Measurements from ENCODE around the gene HSPB3. TPM values are rescaled to one million over a fixed set of nuclear protein-coding genes. Genes with fewer than 3 reads are reported as not detected.

The HSPB3 gene
- total and polyA plus RNA-seq, 2 of the 8 experiments (the other 6 are each of a cell fraction or from before 2014, with no cell fraction given) = not detected

GRCh38 chr5:54450542-54450941, 5.0 kb upstream of the HSPB3 start:
- Histone ChIP-seq H3K27me3 (replicated peaks in 1 of 4; ENCODE audit: control insufficient read depth in 3 of 4, extremely low read depth in 1 of 4, insufficient read depth in 3 of 4, low read length in 3 of 4) (no peaks in the 10 kb centered on the region), H3K18ac (ENCODE audit: extremely low read depth, low read length) (no peak overlapping the region), H3K4me2 (ENCODE audit: insufficient read depth in 1 of 2, low read depth in 2 of 2, low read length in 2 of 2) (peak overlapping the region in 1 of 2 experiments; percentile 17; a peak in 2 of 4 replicates), H4K5ac (ENCODE audit: insufficient read length, low read depth, low read length) (no peak overlapping the region), H3K14ac (ENCODE audit: insufficient read length) (no peak overlapping the region), H3K79me1 (ENCODE audit: low read depth, low read length) (no peaks in the 10 kb centered on the region), H2BK20ac (ENCODE audit: low read length) (peak overlapping the region; percentile 55; the same call in 1 of the 2 replicates), H3K23ac (ENCODE audit: insufficient read length) (no peak overlapping the region), H3K4me1 (replicated peaks in 1 of 4; ENCODE audit: control insufficient read depth in 3 of 4, insufficient read depth in 4 of 4, low read length in 3 of 4) (peaks cover 0 to 4% (median 0%) of the 10 kb centered on the region in 4 experiments; a peak in 1 of 7 replicates), H3K9ac (replicated peaks in 1 of 4; ENCODE audit: extremely low read depth in 1 of 4, low read depth in 3 of 4, low read length in 3 of 4) (no peak overlapping the region), H3K56ac (replicated peaks; ENCODE audit: insufficient read length, low read depth, low read length) (no peak overlapping the region), H3K79me2 (ENCODE audit: control insufficient read depth in 1 of 2, insufficient read depth in 2 of 2, low read length in 2 of 2) (no peaks in the 10 kb centered on the region), H3K36me3 (ENCODE audit: control insufficient read depth in 2 of 4, insufficient read depth in 4 of 4, low read length in 3 of 4) (no peaks in the 10 kb centered on the region), H3K27ac (ENCODE audit: low read depth, low read length) (no peak overlapping the region), H4K8ac (ENCODE audit: extremely low read depth, insufficient read depth, low read length) (no peak overlapping the region), H2BK12ac (ENCODE audit: low read depth, low read length) (no peak overlapping the region), H3K9me3 (ENCODE audit: insufficient read depth in 2 of 2, low read depth in 1 of 2, low read length in 1 of 2) (no peaks in the 10 kb centered on the region), H2BK5ac (ENCODE audit: low read depth, low read length) (no peak overlapping the region), H2BK120ac (replicated peaks; ENCODE audit: low read depth, low read length) (no peak overlapping the region), H3K4me3 (ENCODE audit: extremely low read depth in 1 of 4, insufficient read depth in 2 of 4, low read depth in 3 of 4, low read length in 4 of 4) (no peak overlapping the region), H4K20me1 (replicated peaks in 1 of 2; ENCODE audit: control insufficient read depth in 1 of 2, insufficient read depth in 2 of 2, low read length in 2 of 2) (no peaks in the 10 kb centered on the region), H2AFZ (ENCODE audit: low read length) (no peak overlapping the region), H2AK5ac (ENCODE audit: low read depth, low read length) (no peak overlapping the region), H4K91ac (replicated peaks; ENCODE audit: insufficient read length, low read length) (no peak overlapping the region), H3K4ac (replicated peaks; ENCODE audit: insufficient read length, low read depth, low read length) (no peak overlapping the region), H2BK15ac (ENCODE audit: low read length) (no peak overlapping the region), H3K23me2 (ENCODE audit: low read depth, low read length) (no peaks in the 10 kb centered on the region; the same call in 1 of the 2 replicates)
- ChIA-PET CTCF (ENCODE audit: partially characterized antibody) (interaction anchor here (0.7 to 6.0 kb wide), 3 partner anchors 10 to 173 kb away, joined by 4 to 25 read pairs (median 4); no protein-coding TSS in a partner anchor), POLR2A (ENCODE audit: partially characterized antibody) (interaction anchor here (0.6 kb wide), 1 partner anchor 140 kb away, joined by 3 read pairs; the partner anchor contains the start of gene ARL15)
- 81% methylated on average over 2 of the region's 2 CpGs; no CpG with 5 or more reads in 1 of the 2 experiments for WGBS, 2 experiments (ENCODE audit: extremely low coverage in 1 of 2, insufficient coverage in 1 of 2, insufficient read length in 1 of 2, insufficient replicate concordance in 2 of 2, low coverage in 1 of 2, low lambda C conversion rate in 2 of 2, missing lambda C conversion rate in 1 of 2)
- TF ChIP-seq TEAD4 (IDR thresholded peaks at IDR 0.05; ENCODE audit: low read depth, low read length) = peak; percentile 56; the same call in 1 of the 2 replicates
- TF ChIP-seq YY1 (IDR thresholded peaks at IDR 0.05; ENCODE audit: low read depth, low read length) = no peak
- peak in 1 of 2 experiments; percentile 46 for DNase-seq (ENCODE audit: low read depth in 1 of 2, low spot score in 2 of 2)
- no peak for FAIRE-seq

Measured in H1 (cell line).